SK-MEL-5 (cell line): Measurements from ENCODE around the gene GNAL. TPM values are rescaled to one million over a fixed set of nuclear protein-coding genes. Genes with fewer than 3 reads are reported as not detected.

Experiments
- total RNA-seq: library from RNA; depleted of rRNA; stranded (reverse); fragments of >200 nt; shearing (Covaris generic); gene quantifications from 2 replicates; pipeline ENCODE4 v1.2.3, GENCODE V29; 2014; rRNA removed

GNAL gene
- total RNA-seq, 1 experiment from 2014 or later = 18.8 TPM

Other genes with a start within 250 kb of the GNAL start
- gene SLC35G4, start 79.7 kb upstream of the GNAL start, total RNA-seq = not detected in 2 replicates
- 163 and 180 TPM in 2 replicates for gene CHMP1B, start 162.1 kb downstream of the GNAL start, total RNA-seq
- 21.7 and 29.8 TPM in 2 replicates for gene MPPE1, start 219.1 kb downstream of the GNAL start, total RNA-seq